Left ventricle myocardium inferior (tissue), 1 donor: ENCODE measurements around the gene ASTN1. TPM values are rescaled to one million over a fixed set of nuclear protein-coding genes. Genes with fewer than 3 reads are reported as not detected.

ENCODE experiments used
- DNase-seq: peaks from one replicate; pipeline ENCODE4 v3.0.0-alpha.2; 2020
- H3K27ac ChIP-seq: fragments of 200-600 bp; replicated peaks from 2 replicates; pipeline ENCODE4 v1.8.0; 2021
- H3K27me3 ChIP-seq: fragments of 200-600 bp; 2 replicates; pipeline ENCODE4 v1.8.0; 2021; ENCODE audit warnings: low read depth
- H3K36me3 ChIP-seq: fragments of 200-600 bp; 2 replicates; pipeline ENCODE4 v1.8.0; 2021
- H3K4me1 ChIP-seq: fragments of 200-600 bp; 2 replicates; pipeline ENCODE4 v1.8.0; 2021
- H3K4me3 ChIP-seq: fragments of 200-600 bp; 2 replicates; pipeline ENCODE4 v1.8.0; 2021; ENCODE audit warnings: mild to moderate bottlenecking, moderate library complexity
- H3K9me3 ChIP-seq: fragments of 200-600 bp; replicated peaks from 2 replicates; pipeline ENCODE4 v1.8.0; 2021
- intact Hi-C: fragments of 100-400 bp; cut with micrococcal nuclease; formaldehyde crosslinking; loops from one replicate; pipeline ENCODE4 v1.11.0; 2022
- total RNA-seq: library from RNA; stranded (reverse); fragmentation: NEBNext Ultra II Directional; extraction: Animal tissue kit (Norgen Biotek cat#: 25700); gene quantifications from one replicate; pipeline ENCODE4 v1.2.1, GENCODE V29; 2021
- TF ChIP-seq, protein P1 (sequence below): fragments of 200-600 bp; IDR thresholded peaks from 2 replicates; pipeline ENCODE4 v1.8.0; 2021; ENCODE audit warnings: antibody characterized with exemption, mild to moderate bottlenecking, borderline replicate concordance
- donor health status: DM: no; HTN: yes; CAD: no; lungs with severe emphysema.

ASTN1 gene
- total RNA-seq, 1 donor from 2014 or later, result 0.33 TPM

DNA sequence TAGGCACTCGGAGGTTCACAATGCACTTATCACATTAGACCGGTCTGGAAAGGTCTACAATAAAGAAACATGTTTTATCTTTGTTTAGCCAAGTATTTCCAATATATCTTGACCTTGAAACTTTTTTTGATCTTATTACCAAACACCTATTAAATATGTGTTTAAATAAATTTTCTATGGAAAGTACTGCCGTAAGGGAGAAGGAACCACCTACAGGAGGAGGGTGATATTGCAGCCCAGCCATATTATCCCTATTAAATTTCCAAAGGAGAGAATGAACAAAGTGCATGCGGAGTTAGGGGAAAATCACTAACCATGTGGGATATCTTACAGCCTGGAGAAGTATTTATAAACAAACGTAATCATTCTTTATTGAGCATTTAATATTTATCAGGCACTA, 20.7 kb upstream of the ASTN1 start:
- TF ChIP-seq, protein P1, sequence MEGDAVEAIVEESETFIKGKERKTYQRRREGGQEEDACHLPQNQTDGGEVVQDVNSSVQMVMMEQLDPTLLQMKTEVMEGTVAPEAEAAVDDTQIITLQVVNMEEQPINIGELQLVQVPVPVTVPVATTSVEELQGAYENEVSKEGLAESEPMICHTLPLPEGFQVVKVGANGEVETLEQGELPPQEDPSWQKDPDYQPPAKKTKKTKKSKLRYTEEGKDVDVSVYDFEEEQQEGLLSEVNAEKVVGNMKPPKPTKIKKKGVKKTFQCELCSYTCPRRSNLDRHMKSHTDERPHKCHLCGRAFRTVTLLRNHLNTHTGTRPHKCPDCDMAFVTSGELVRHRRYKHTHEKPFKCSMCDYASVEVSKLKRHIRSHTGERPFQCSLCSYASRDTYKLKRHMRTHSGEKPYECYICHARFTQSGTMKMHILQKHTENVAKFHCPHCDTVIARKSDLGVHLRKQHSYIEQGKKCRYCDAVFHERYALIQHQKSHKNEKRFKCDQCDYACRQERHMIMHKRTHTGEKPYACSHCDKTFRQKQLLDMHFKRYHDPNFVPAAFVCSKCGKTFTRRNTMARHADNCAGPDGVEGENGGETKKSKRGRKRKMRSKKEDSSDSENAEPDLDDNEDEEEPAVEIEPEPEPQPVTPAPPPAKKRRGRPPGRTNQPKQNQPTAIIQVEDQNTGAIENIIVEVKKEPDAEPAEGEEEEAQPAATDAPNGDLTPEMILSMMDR, result peak; percentile 46
- H3K27me3 ChIP-seq, result peaks cover 58% of the 10 kb centered on the region
- intact Hi-C loops, result loop anchor here (10.0 kb wide), 1 partner anchor 60 kb away; no protein-coding TSS in a partner anchor
- H3K9me3 ChIP-seq, result no peaks in the 10 kb centered on the region
- H3K4me1 ChIP-seq, result peaks cover 7% of the 10 kb centered on the region
- no peak overlapping the region for H3K4me3 ChIP-seq
- no peak overlapping the region for H3K27ac ChIP-seq
- no peak for DNase-seq
- no peaks in the 10 kb centered on the region for H3K36me3 ChIP-seq

GRCh38 chr1:177183836-177184235, 19.3 kb upstream of the ASTN1 start:
- no peak overlapping the region for H3K4me3 ChIP-seq
- peaks cover 7% of the 10 kb centered on the region for H3K4me1 ChIP-seq
- no peaks in the 10 kb centered on the region for H3K36me3 ChIP-seq
- no peak overlapping the region for H3K27ac ChIP-seq
- TF ChIP-seq, protein P1, result no peak
- no peaks in the 10 kb centered on the region for H3K9me3 ChIP-seq
- DNase-seq, result no peak
- H3K27me3 ChIP-seq, result peaks cover 72% of the 10 kb centered on the region
- intact Hi-C loops, result loop anchor here (5.0 to 10.0 kb wide), 2 partner anchors 61 to 287 kb away; no protein-coding TSS in a partner anchor

DNA sequence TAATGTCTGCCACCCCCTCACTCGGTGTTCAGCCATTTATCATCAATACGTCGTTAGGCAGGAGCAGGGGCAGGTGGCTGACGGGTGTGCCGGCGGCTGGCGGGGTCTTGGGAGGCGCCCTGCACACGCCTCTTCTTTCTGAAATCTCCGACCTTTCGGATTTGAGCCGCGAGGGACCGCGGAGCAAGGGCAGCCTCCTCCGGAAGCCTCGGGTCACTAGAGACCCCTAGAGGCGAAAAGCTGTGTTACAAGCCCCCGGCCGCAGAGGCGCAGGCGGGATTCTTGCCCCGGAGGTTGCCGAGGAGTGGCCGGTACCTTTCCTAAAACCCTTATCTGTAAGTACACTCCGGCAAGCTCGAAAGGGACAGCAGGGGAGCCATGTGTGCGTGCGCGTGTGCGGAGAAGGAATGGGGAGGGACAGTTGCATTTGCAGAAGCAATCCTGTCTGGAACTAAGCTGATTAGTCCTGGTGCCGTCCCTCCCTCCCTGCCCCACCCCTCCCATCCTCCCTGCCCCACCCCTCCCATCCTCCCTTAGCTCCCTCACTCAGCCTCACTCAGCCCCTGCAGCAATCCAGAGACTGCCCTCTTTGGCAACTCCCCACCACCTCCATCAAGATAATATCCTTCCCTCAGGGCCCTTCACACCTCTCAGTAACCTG, 17.2 kb upstream of the ASTN1 start:
- H3K4me1 ChIP-seq, result peaks cover 7% of the 10 kb centered on the region
- H3K27ac ChIP-seq, result no peak overlapping the region
- H3K4me3 ChIP-seq, result peak overlapping the region; percentile 42
- TF ChIP-seq, protein P1, result peak; percentile 89
- intact Hi-C loops, result loop anchor here (5.0 to 10.0 kb wide), 2 partner anchors 63 to 284 kb away; no protein-coding TSS in a partner anchor
- peaks cover 88% of the 10 kb centered on the region for H3K27me3 ChIP-seq
- no peaks in the 10 kb centered on the region for H3K36me3 ChIP-seq
- H3K9me3 ChIP-seq, result peaks cover 2% of the 10 kb centered on the region
- peak; percentile 47 for DNase-seq

DNA sequence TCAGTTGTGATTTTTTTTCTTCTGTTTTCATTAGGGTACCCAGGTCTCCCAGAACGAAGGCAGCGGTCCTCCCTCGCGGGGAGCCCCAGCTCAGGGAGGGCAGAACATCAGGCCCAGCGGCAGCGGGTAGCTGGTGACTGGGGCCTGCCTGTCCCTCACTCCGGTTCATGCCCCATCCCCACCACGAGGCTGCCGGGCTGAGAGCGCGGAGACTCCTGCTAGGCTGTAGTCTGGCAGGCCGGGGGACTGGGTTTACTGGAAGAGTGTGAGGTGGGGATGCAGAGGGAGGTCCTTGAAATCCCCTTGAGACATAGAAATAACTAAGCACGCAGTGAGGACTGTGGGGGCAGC, 16.7 kb upstream of the ASTN1 start:
- Histone ChIP-seq H3K27ac (no peak overlapping the region), H3K4me3 (peak overlapping the region; percentile 42)
- intact Hi-C loops, result loop anchor here (5.0 to 10.0 kb wide), 2 partner anchors 64 to 284 kb away; no protein-coding TSS in a partner anchor

DNA sequence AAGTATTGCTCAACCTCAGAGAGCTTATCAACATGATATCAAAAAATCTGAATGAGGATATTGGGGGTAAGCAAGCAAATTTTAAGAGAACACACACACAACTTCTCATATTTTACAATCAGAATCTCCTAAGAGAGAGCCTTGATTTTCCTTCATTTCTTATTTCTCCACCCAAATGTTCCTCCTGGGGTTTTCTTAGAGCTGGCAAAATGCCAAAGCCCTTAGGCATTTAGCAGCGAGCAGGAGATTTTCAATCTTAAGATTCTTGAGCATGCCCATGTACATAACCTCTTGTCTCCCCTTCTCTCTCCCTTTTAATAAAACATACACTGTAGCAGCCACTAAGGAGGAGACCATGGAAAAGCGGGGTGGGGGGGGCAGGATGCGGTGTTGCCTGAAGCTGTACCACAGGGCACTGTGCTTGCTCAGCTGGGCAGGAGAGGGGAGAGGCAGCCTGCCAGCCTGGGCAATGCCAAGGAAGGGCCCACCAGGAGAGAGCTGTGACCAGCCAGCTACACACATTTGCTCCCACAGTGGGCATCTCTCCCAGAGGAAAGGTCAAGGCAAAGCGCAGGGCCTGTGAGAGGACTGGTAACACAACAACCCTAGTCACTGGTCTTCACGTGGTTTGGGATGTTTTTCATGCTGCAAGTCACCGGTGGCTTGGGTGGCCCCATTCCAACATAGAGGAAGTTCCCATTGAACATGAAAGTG, 10.6 kb upstream of the ASTN1 start:
- no peak for DNase-seq
- Histone ChIP-seq H3K4me1 (peaks cover 12% of the 10 kb centered on the region), H3K27ac (no peak overlapping the region), H3K9me3 (peaks cover 5% of the 10 kb centered on the region), H3K27me3 (peaks cover 94% of the 10 kb centered on the region), H3K4me3 (no peak overlapping the region), H3K36me3 (no peaks in the 10 kb centered on the region)
- intact Hi-C loops, result no loop called here
- TF ChIP-seq, protein P1, result no peak

More for the DNA sequence above, 16.7 kb upstream of the ASTN1 start:
- H3K36me3 ChIP-seq, result no peaks in the 10 kb centered on the region
- peaks cover 7% of the 10 kb centered on the region for H3K4me1 ChIP-seq
- no peak for DNase-seq
- H3K27me3 ChIP-seq, result peaks cover 92% of the 10 kb centered on the region
- peaks cover 5% of the 10 kb centered on the region for H3K9me3 ChIP-seq
- TF ChIP-seq, protein P1, result no peak
